HepG2 (cell line): Measurements from ENCODE around the gene RASA1. TPM values are rescaled to one million over a fixed set of nuclear protein-coding genes. Genes with fewer than 3 reads are reported as not detected.

Experiments used
- BATF2 ChIP-seq: sonication (generic); formaldehyde crosslinking; IDR thresholded peaks from 2 replicates; pipeline ENCODE4 v1.8.0; 2022; ENCODE audit warnings: mild to moderate bottlenecking, missing genetic modification reagents, moderate library complexity
- CENPT ChIP-seq: sonication (generic); formaldehyde crosslinking; IDR thresholded peaks from 2 replicates; pipeline ENCODE4 v1.8.0; 2022; ENCODE audit warnings: low read depth, mild to moderate bottlenecking, moderate library complexity, missing genetic modification reagents
- DNMT3B ChIP-seq: conservative IDR thresholded peaks from 2 replicates; pipeline ENCODE4 v1.6.1; 2016; ENCODE audit warnings: missing biosample characterization, control low read depth
- FOSL2 ChIP-seq: sonication (generic); formaldehyde crosslinking; IDR thresholded peaks from 2 replicates; pipeline ENCODE4 v1.4.0; 2020; ENCODE audit warnings: missing genetic modification reagents
- FOXA1 ChIP-seq, 2 experiments: fragments of 450-650 bp in 1 of 2; sonication (generic) in 1 of 2; formaldehyde crosslinking in 1 of 2; IDR thresholded peaks; 2 replicates each; pipeline versions ENCODE4 v1.4.0 to v1.6.1; 2016 to 2020; ENCODE audit warnings: missing genetic modification reagents in 1 of 2
- GMEB1 ChIP-seq: sonication (generic); formaldehyde crosslinking; IDR thresholded peaks from 2 replicates; pipeline ENCODE4 v1.5.1; 2020; ENCODE audit warnings: missing genetic modification reagents, mild to moderate bottlenecking, borderline replicate concordance
- IKZF1 ChIP-seq: fragments of 450-650 bp; IDR thresholded peaks from 2 replicates; pipeline ENCODE4 v1.7.1; 2016
- NONO ChIP-seq, 2 experiments: fragments of 450-650 bp in 1 of 2; sonication (generic) in 1 of 2; formaldehyde crosslinking in 1 of 2; IDR thresholded peaks in 1 of 2; conservative IDR thresholded peaks in 1 of 2; 2 replicates each; pipeline versions ENCODE4 v1.6.1 to v1.8.0; 2017 to 2022; ENCODE audit warnings: mild to moderate bottlenecking in 1 of 2, missing genetic modification reagents in 1 of 2, moderate library complexity in 1 of 2
- NR2F6 ChIP-seq, 2 experiments: IDR thresholded peaks; 2 replicates each; pipeline ENCODE4 v1.6.1; 2016; ENCODE audit warnings: antibody characterized with exemption in 1 of 2, mild to moderate bottlenecking in 1 of 2
- POLR2AphosphoS5 ChIP-seq: IDR thresholded peaks from 2 replicates; pipeline ENCODE4 v1.6.1; 2012; ENCODE audit warnings: low read depth, low read length
- RAD51 ChIP-seq: fragments of 450-650 bp; IDR thresholded peaks from 2 replicates; pipeline ENCODE4 v1.6.1; 2016; ENCODE audit warnings: borderline replicate concordance
- RBFOX2 ChIP-seq: fragments of 200-400 bp; formaldehyde crosslinking; IDR thresholded peaks from 2 replicates; pipeline ENCODE4 v1.6.1; 2017; ENCODE audit warnings: low read depth, mild to moderate bottlenecking, low read length
- RFX5 ChIP-seq: IDR thresholded peaks from 2 replicates; pipeline ENCODE4 v1.6.1; 2011; ENCODE audit warnings: low read depth, low read length, improper control_type of control experiment
- SAFB2 ChIP-seq: sonication (generic); formaldehyde crosslinking; IDR thresholded peaks from 2 replicates; pipeline ENCODE4 v1.5.1; 2020; ENCODE audit warnings: missing genetic modification reagents, low read depth, mild to moderate bottlenecking, borderline replicate concordance
- SIN3A ChIP-seq: IDR thresholded peaks from 2 replicates; pipeline ENCODE4 v1.6.1; 2011; ENCODE audit warnings: low read depth, mild to moderate bottlenecking, control low read depth, low read length, borderline replicate concordance
- ZBTB1 ChIP-seq: sonication (generic); formaldehyde crosslinking; IDR thresholded peaks from 2 replicates; pipeline ENCODE4 v1.4.0; 2020; ENCODE audit warnings: missing genetic modification reagents, borderline replicate concordance
- ZBTB3 ChIP-seq: sonication (generic); formaldehyde crosslinking; IDR thresholded peaks from 2 replicates; pipeline ENCODE4 v1.4.0; 2020; ENCODE audit warnings: low read depth, mild to moderate bottlenecking, moderate library complexity, missing genetic modification reagents, borderline replicate concordance
- ZBTB46 ChIP-seq: sonication (generic); formaldehyde crosslinking; IDR thresholded peaks from 2 replicates; pipeline ENCODE4 v1.4.0; 2020; ENCODE audit warnings: mild to moderate bottlenecking, missing genetic modification reagents, borderline replicate concordance
- ZBTB7A ChIP-seq: sonication (generic); formaldehyde crosslinking; IDR thresholded peaks from 2 replicates; pipeline ENCODE4 v1.8.0; 2022; ENCODE audit warnings: mild to moderate bottlenecking, missing genetic modification reagents
- ZNF12 ChIP-seq: sonication (generic); formaldehyde crosslinking; IDR thresholded peaks from 2 replicates; pipeline ENCODE4 v1.5.0; 2020; ENCODE audit warnings: missing genetic modification reagents
- ZNF354B ChIP-seq: sonication (generic); formaldehyde crosslinking; IDR thresholded peaks from 2 replicates; pipeline ENCODE4 v1.8.0; 2022; ENCODE audit warnings: mild to moderate bottlenecking, missing genetic modification reagents
- ZNF576 ChIP-seq: sonication (generic); formaldehyde crosslinking; IDR thresholded peaks from 2 replicates; pipeline ENCODE4 v1.4.0; 2020; ENCODE audit warnings: mild to moderate bottlenecking, missing genetic modification reagents
- polyA plus RNA-seq, 8 experiments: library from polyadenylated mRNA; depleted of rRNA in 3 of 8; stranded (reverse) in 7 of 8; unstranded in 1 of 8; fragments of >200 nt; fragmentation: Illumina TruSeq in 4 of 8; extraction: Trizol in 4 of 8; gene quantifications; 2 replicates each; pipeline versions ENCODE4 v1.2.1 to v1.2.3, GENCODE V29; 2011 to 2016; ENCODE audit warnings: low read depth in 4 of 8, missing spikeins in 1 of 8, mixed read lengths in 1 of 8; ENCODE audit not compliant: insufficient read depth in 1 of 8
- total RNA-seq, 5 experiments: library from RNA; depleted of rRNA; stranded (reverse); fragments of >200 nt; fragmentation: Illumina TruSeq; extraction: Trizol; gene quantifications; 2 replicates each; pipeline ENCODE4 v1.2.3, GENCODE V29; 2016; ENCODE audit warnings: low read depth in 1 of 5
- TF ChIP-seq, protein P1 (sequence below): sonication (generic); formaldehyde crosslinking; conservative IDR thresholded peaks from 2 replicates; pipeline ENCODE4 v1.4.0; 2020; ENCODE audit warnings: missing genetic modification reagents

RASA1 gene
- total and polyA plus RNA-seq, 2 of the 13 experiments (the other 11 are each of a cell fraction or from before 2014, with no cell fraction given), result 19.5 to 20.5 TPM

- TF ChIP-seq, protein P1, sequence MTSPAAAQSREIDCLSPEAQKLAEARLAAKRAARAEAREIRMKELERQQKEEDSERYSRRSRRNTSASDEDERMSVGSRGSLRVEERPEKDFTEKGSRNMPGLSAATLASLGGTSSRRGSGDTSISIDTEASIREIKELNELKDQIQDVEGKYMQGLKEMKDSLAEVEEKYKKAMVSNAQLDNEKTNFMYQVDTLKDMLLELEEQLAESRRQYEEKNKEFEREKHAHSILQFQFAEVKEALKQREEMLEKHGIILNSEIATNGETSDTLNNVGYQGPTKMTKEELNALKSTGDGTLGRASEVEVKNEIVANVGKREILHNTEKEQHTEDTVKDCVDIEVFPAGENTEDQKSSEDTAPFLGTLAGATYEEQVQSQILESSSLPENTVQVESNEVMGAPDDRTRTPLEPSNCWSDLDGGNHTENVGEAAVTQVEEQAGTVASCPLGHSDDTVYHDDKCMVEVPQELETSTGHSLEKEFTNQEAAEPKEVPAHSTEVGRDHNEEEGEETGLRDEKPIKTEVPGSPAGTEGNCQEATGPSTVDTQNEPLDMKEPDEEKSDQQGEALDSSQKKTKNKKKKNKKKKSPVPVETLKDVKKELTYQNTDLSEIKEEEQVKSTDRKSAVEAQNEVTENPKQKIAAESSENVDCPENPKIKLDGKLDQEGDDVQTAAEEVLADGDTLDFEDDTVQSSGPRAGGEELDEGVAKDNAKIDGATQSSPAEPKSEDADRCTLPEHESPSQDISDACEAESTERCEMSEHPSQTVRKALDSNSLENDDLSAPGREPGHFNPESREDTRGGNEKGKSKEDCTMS (CRISPR knock-in tag), result no peak
- TF ChIP-seq ZBTB7A (CRISPR knock-in tag), result no peak
- peak; percentile 64; the same call in 1 of the 2 replicates for TF ChIP-seq CENPT
- TF ChIP-seq FOXA1 (IDR thresholded peaks at IDR 0.05), result no peak
- no peak for TF ChIP-seq FOXA1 (CRISPR knock-in tag; IDR thresholded peaks at IDR 0.05)
- peak; percentile 49; the same call in 1 of the 2 replicates for TF ChIP-seq SAFB2
- TF ChIP-seq NR2F6 (IDR thresholded peaks at IDR 0.05), result no peak
- 0 out of 2 replicates have a peak, but pooled peaks have one; percentile 16 for TF ChIP-seq NR2F6 (CRISPR knock-in tag; IDR thresholded peaks at IDR 0.05)
- TF ChIP-seq ZBTB3, result no peak; the same call in 1 of the 2 replicates
- TF ChIP-seq ZBTB46, result no peak
- TF ChIP-seq RAD51, result no peak
- peak; percentile 75 for TF ChIP-seq POLR2AphosphoS5
- no peak for TF ChIP-seq NONO (IDR thresholded peaks at IDR 0.05)
- peak; percentile 47 for TF ChIP-seq NONO (CRISPR knock-in tag; conservative IDR thresholded peaks at IDR 0.05)
- no peak for TF ChIP-seq GMEB1 (CRISPR knock-in tag)
- TF ChIP-seq DNMT3B (CRISPR knock-in tag), result no peak
- TF ChIP-seq ZBTB1, result no peak
- no peak for TF ChIP-seq BATF2 (CRISPR knock-in tag)
- peak; percentile 32 for TF ChIP-seq FOSL2 (CRISPR knock-in tag)
- no peak for TF ChIP-seq IKZF1
- TF ChIP-seq ZNF576 (CRISPR knock-in tag), result no peak
- TF ChIP-seq ZNF12 (CRISPR knock-in tag), result no peak
- no peak; the same call in 1 of the 2 replicates for TF ChIP-seq RFX5
- 0 out of 2 replicates have a peak, but pooled peaks have one; percentile 20 for TF ChIP-seq SIN3A
- TF ChIP-seq ZNF354B (CRISPR knock-in tag), result no peak
- TF ChIP-seq RBFOX2, result peak; percentile 86
Measured at GRCh38 chr5:87267574-87268125, at the start of gene RASA1 (continued).
